Osteoblast (primary cell): ENCODE results near the gene LYPLAL1. TPM values are rescaled to one million over a fixed set of nuclear protein-coding genes. Genes with fewer than 3 reads are reported as not detected.

Source experiments
- DNase-seq: peaks from one replicate; pipeline ENCODE4 v3.0.0; 2011; ENCODE audit warnings: low spot score, mixed read lengths; ENCODE audit not compliant: insufficient read length; ENCODE audit errors: missing footprints
- H2AFZ ChIP-seq: 2 replicates; pipeline ENCODE4 v1.6.0; 2011; ENCODE audit warnings: mild to moderate bottlenecking, low read length
- H3K27ac ChIP-seq: 2 replicates; pipeline ENCODE4 v1.5.1; 2011; ENCODE audit warnings: mild to moderate bottlenecking, low read depth, low read length, moderate library complexity
- H3K27me3 ChIP-seq: 2 replicates; pipeline ENCODE4 v1.6.0; 2012; ENCODE audit warnings: mild to moderate bottlenecking, control low read depth, inconsistent platforms, low read length, moderate library complexity; ENCODE audit not compliant: insufficient read depth
- H3K36me3 ChIP-seq: 2 replicates; pipeline ENCODE4 v1.5.1; 2011; ENCODE audit warnings: mild to moderate bottlenecking, low read length, control low read depth, moderate library complexity; ENCODE audit not compliant: insufficient read depth
- H3K4me1 ChIP-seq: 2 replicates; pipeline ENCODE4 v1.5.1; 2011; ENCODE audit warnings: mild to moderate bottlenecking, low read length, control low read depth, moderate library complexity; ENCODE audit not compliant: insufficient read depth
- H3K4me2 ChIP-seq: 2 replicates; pipeline ENCODE4 v1.6.0; 2011; ENCODE audit warnings: mild to moderate bottlenecking, low read length; ENCODE audit not compliant: insufficient read depth
- H3K4me3 ChIP-seq: fragments of 200-600 bp; sonication (generic); 3 replicates; pipeline ENCODE4 v1.5.1; 2012; ENCODE audit warnings: mild to moderate bottlenecking, low read length, inconsistent platforms; ENCODE audit not compliant: insufficient read depth
- H3K79me2 ChIP-seq: 2 replicates; pipeline ENCODE4 v1.6.0; 2012; ENCODE audit warnings: mild to moderate bottlenecking, low read length, control low read depth, inconsistent platforms; ENCODE audit not compliant: insufficient read depth
- H3K9me3 ChIP-seq: 2 replicates; pipeline ENCODE4 v1.5.1; 2011; ENCODE audit warnings: low read depth, low read length, control low read depth
- H4K20me1 ChIP-seq: 2 replicates; pipeline ENCODE4 v1.6.0; 2012; ENCODE audit warnings: mild to moderate bottlenecking, low read length, control low read depth; ENCODE audit not compliant: insufficient read depth
- CTCF ChIP-seq: IDR thresholded peaks from 2 replicates; pipeline ENCODE4 v1.5.1; 2011; ENCODE audit warnings: mild to moderate bottlenecking, low read depth, low read length, moderate library complexity; ENCODE audit errors: extremely low read depth
- total RNA-seq: library from RNA; depleted of rRNA; stranded (reverse); fragments of >200 nt; gene quantifications from 2 replicates; pipeline ENCODE4 v1.2.3, GENCODE V29; 2012

The LYPLAL1 gene
- total RNA-seq, 1 donor, result 33.7 TPM

DNA sequence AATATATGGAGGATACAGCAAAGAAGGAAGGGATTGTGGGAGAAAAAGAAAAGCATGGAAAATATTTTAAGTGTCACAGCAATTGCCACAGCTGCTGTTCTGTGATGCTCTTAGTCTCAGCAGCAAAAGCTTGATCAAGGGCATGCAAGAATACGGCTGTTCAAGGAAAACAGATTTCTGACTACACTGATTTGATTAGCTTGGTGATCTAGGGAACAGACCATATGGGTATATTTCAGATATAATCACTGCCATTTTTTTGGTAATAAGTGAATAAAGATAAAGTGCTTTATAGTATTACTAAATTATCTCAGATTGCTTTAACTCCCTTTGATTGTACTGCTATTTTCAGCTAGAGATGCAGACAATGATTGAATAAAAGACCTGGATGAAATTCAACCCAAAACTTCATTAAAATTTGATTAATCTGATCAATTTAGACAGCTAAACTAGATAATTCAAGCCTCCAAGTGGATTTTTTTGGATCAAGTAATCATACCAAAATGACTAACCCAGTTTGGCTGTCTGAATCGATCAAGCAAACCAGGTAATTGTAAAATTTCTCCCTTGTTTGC is 33.3 kb upstream of the LYPLAL1 start:
- TF ChIP-seq CTCF, result no peak
- no peak for DNase-seq
- Histone ChIP-seq H3K79me2 (no peaks in the 10 kb centered on the region), H3K9me3 (no peaks in the 10 kb centered on the region), H3K4me2 (no peak overlapping the region), H3K36me3 (no peaks in the 10 kb centered on the region), H4K20me1 (no peaks in the 10 kb centered on the region), H2AFZ (no peak overlapping the region), H3K4me3 (no peak overlapping the region), H3K27ac (no peak overlapping the region), H3K27me3 (no peaks in the 10 kb centered on the region), H3K4me1 (peaks cover 6% of the 10 kb centered on the region)

DNA sequence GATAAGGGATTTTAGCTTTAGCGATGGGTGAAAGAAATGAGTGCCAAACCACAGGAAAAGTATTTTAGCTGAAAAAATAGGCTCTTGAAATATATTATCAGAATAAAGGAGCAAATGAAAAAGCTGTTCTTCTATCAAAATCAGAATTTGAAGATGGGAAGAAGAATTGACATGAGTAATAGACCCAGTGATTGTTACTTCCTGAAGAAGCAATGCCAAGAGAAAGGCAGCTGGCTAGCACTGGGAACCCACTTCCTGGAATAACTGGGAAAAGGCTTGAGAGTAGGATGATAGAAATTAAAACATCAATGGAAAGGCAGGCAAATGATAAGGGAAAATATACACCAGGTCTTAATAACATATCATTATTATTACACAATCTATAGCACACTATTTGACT is 29.9 kb upstream of the LYPLAL1 start:
- Histone ChIP-seq H3K4me2 (no peak overlapping the region), H3K79me2 (no peaks in the 10 kb centered on the region), H4K20me1 (no peaks in the 10 kb centered on the region), H3K4me3 (no peak overlapping the region), H2AFZ (no peak overlapping the region), H3K4me1 (peaks cover 6% of the 10 kb centered on the region), H3K9me3 (no peaks in the 10 kb centered on the region), H3K36me3 (no peaks in the 10 kb centered on the region), H3K27ac (no peak overlapping the region), H3K27me3 (no peaks in the 10 kb centered on the region)
- DNase-seq, result peak; percentile 31
- TF ChIP-seq CTCF, result no peak

DNA sequence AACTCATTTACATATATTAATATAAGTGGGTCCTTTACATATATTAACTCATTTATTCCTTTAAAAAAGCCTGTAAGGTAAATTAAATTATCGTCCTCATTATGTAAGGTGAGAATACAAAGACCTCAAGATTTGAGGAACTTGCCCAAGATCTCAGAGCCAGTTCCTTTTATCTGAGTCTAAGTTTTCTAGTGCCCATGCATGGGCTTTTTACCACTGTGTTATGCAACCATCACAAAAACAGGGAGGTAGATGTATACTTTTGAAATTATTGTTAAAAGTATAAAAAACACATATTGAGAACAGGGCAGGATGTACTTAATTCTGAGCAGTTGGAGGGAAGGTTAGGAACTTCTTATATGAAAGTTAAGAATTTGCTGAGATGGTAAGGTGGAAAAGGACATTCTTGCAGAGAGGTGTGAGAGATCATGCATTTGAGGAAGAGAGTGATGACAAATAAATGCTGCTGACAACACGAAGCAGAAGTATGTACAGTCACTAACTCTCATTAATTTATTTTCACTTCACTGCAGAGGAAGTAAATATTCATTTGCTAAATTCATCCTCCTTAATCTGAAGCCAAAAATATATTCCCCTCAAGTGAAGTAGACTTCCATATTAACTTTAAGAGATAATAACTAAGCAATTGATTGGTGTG is 28.9 kb upstream of the LYPLAL1 start:
- Histone ChIP-seq H3K27me3 (no peaks in the 10 kb centered on the region), H4K20me1 (no peaks in the 10 kb centered on the region), H2AFZ (no peak overlapping the region), H3K9me3 (no peaks in the 10 kb centered on the region), H3K79me2 (no peaks in the 10 kb centered on the region), H3K4me2 (no peak overlapping the region), H3K36me3 (no peaks in the 10 kb centered on the region), H3K4me1 (peaks cover 6% of the 10 kb centered on the region), H3K4me3 (no peak overlapping the region), H3K27ac (no peak overlapping the region)
- TF ChIP-seq CTCF, result no peak
- DNase-seq, result no peak

DNA sequence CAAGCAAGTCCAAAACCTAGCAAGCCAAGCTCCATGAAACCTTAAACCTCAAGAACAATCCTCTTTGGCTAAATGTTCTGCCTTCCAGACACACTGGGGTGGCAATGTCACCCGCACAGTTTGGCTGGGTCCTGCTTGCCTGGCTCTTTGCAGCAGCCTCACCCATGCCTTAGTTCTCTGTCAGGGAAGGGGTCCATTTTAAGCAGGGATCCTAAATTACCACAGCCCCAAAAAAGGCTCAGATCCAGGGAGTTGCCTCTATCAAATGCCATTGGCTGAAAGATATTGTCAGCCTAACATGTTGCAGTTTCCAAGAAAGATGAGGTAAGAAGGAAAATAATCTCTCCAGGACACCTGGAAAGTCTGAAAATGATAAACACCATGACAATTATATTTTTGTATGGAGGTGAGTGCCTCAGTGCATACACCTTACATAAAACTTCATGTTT is 26.1 kb upstream of the LYPLAL1 start:
- H3K36me3 ChIP-seq, result no peaks in the 10 kb centered on the region
- no peak for DNase-seq
- H4K20me1 ChIP-seq, result no peaks in the 10 kb centered on the region
- H3K27ac ChIP-seq, result no peak overlapping the region
- no peak for TF ChIP-seq CTCF
- H3K27me3 ChIP-seq, result no peaks in the 10 kb centered on the region
- H2AFZ ChIP-seq, result no peak overlapping the region
- H3K9me3 ChIP-seq, result no peaks in the 10 kb centered on the region
- no peaks in the 10 kb centered on the region for H3K79me2 ChIP-seq
- H3K4me1 ChIP-seq, result peaks cover 6% of the 10 kb centered on the region
- H3K4me3 ChIP-seq, result no peak overlapping the region
- H3K4me2 ChIP-seq, result no peak overlapping the region
